HEK293 (cell line): Measurements from ENCODE around the gene ITPKB.

Source experiments
- CTCF ChIA-PET: fragments of 350-600 bp; formaldehyde crosslinking; extraction: SDS; loops from one replicate; lab custom pipeline; 2021; ENCODE audit warnings: antibody characterized with exemption; lab: Yijun Ruan, JAX
- POLR2A ChIA-PET: fragments of 300-600 bp; formaldehyde crosslinking; extraction: SDS; loops from one replicate; lab custom pipeline; 2020; ENCODE audit warnings: antibody characterized with exemption, inconsistent platforms; lab: Yijun Ruan, JAX
- H3K27ac ChIP-seq: fragments of 200-500 bp; sonication (Bioruptor generic); 2 replicates; pipeline ENCODE4 v1.5.1; 2014; ENCODE audit warnings: low read depth, low read length, control low read depth, inconsistent platforms; ENCODE audit errors: extremely low read depth
- H3K36me3 ChIP-seq, 2 experiments: fragments of 200-500 bp in 1 of 2; sonication (Bioruptor generic) in 1 of 2; 1 replicate in 1 of 2; 2 replicates in 1 of 2; pipeline ENCODE4 v1.5.1; 2014 to 2017; ENCODE audit warnings: inconsistent platforms in 2 of 2, low read length in 2 of 2; ENCODE audit not compliant: control insufficient read depth in 2 of 2, insufficient read depth in 1 of 2
- H3K4me1 ChIP-seq: fragments of 200-500 bp; sonication (Bioruptor generic); 2 replicates; pipeline ENCODE4 v1.5.1; 2014; ENCODE audit warnings: mild to moderate bottlenecking, low read length, inconsistent platforms; ENCODE audit not compliant: control insufficient read depth, insufficient read depth
- H3K4me3 ChIP-seq: 2 replicates; pipeline ENCODE4 v1.5.1; 2011; ENCODE audit warnings: low read depth, mild to moderate bottlenecking, control low read depth, low read length, moderate library complexity
- H3K9me3 ChIP-seq: fragments of 200-500 bp; sonication (Bioruptor generic); 2 replicates; pipeline ENCODE4 v1.5.1; 2014; ENCODE audit warnings: low read depth, low read length, inconsistent platforms; ENCODE audit not compliant: control insufficient read depth, insufficient read depth
- EGR2 ChIP-seq: fragments of 450-650 bp; formaldehyde crosslinking; IDR thresholded peaks from 2 replicates; pipeline ENCODE4 v1.5.1; 2016; ENCODE audit warnings: low read depth, missing biosample characterization, missing genetic modification characterization
- GLIS2 ChIP-seq: fragments of 450-650 bp; formaldehyde crosslinking; IDR thresholded peaks from 2 replicates; pipeline ENCODE4 v1.5.1; 2016; ENCODE audit warnings: missing biosample characterization, missing genetic modification characterization
- KLF1 ChIP-seq: fragments of 450-650 bp; formaldehyde crosslinking; IDR thresholded peaks from 2 replicates; pipeline ENCODE4 v1.5.1; 2016; ENCODE audit warnings: missing biosample characterization, missing genetic modification characterization
- KLF7 ChIP-seq: fragments of 450-650 bp; formaldehyde crosslinking; IDR thresholded peaks from 2 replicates; pipeline ENCODE4 v1.5.1; 2016; ENCODE audit warnings: missing biosample characterization, missing genetic modification characterization, borderline replicate concordance
- OVOL3 ChIP-seq: fragments of 450-650 bp; formaldehyde crosslinking; IDR thresholded peaks from 2 replicates; pipeline ENCODE4 v1.5.1; 2016; ENCODE audit warnings: missing biosample characterization, missing genetic modification characterization
- SP7 ChIP-seq: fragments of 450-650 bp; formaldehyde crosslinking; IDR thresholded peaks from 2 replicates; pipeline ENCODE4 v1.5.1; 2016; ENCODE audit warnings: missing biosample characterization, missing genetic modification characterization
- ZBTB1 ChIP-seq: fragments of 450-650 bp; formaldehyde crosslinking; IDR thresholded peaks from 2 replicates; pipeline ENCODE4 v1.5.1; 2016; ENCODE audit warnings: missing biosample characterization, missing genetic modification characterization
- ZBTB48 ChIP-seq: fragments of 450-650 bp; formaldehyde crosslinking; IDR thresholded peaks from 2 replicates; pipeline ENCODE4 v1.5.1; 2016; ENCODE audit warnings: missing biosample characterization, missing genetic modification characterization
- ZBTB7A ChIP-seq: fragments of 450-650 bp; formaldehyde crosslinking; IDR thresholded peaks from 2 replicates; pipeline ENCODE4 v1.5.1; 2016; ENCODE audit warnings: low read depth, missing biosample characterization, missing genetic modification characterization
- ZFHX2 ChIP-seq: fragments of 450-650 bp; formaldehyde crosslinking; conservative IDR thresholded peaks from 2 replicates; pipeline ENCODE4 v1.5.1; 2016; ENCODE audit warnings: missing biosample characterization, missing genetic modification characterization
- ZNF174 ChIP-seq: fragments of 450-650 bp; formaldehyde crosslinking; IDR thresholded peaks from 2 replicates; pipeline ENCODE4 v1.5.0; 2017; ENCODE audit warnings: missing biosample characterization, mild to moderate bottlenecking, missing genetic modification characterization
- ZNF510 ChIP-seq: fragments of 450-650 bp; formaldehyde crosslinking; IDR thresholded peaks from 2 replicates; pipeline ENCODE4 v1.5.1; 2018; ENCODE audit warnings: mild to moderate bottlenecking, missing genetic modification characterization, missing biosample characterization; ENCODE audit not compliant: insufficient replicate concordance
- ZNF585B ChIP-seq: fragments of 450-650 bp; formaldehyde crosslinking; IDR thresholded peaks from 2 replicates; pipeline ENCODE4 v1.5.1; 2016; ENCODE audit warnings: missing biosample characterization, missing genetic modification characterization
- ZNF600 ChIP-seq: fragments of 450-650 bp; formaldehyde crosslinking; IDR thresholded peaks from 2 replicates; pipeline ENCODE4 v1.5.1; 2016; ENCODE audit warnings: missing biosample characterization, missing genetic modification characterization
- ZNF658 ChIP-seq: fragments of 450-650 bp; formaldehyde crosslinking; IDR thresholded peaks from 2 replicates; pipeline ENCODE4; 2016; ENCODE audit warnings: missing biosample characterization, missing genetic modification characterization
- ZNF670 ChIP-seq: fragments of 450-650 bp; formaldehyde crosslinking; IDR thresholded peaks from 2 replicates; pipeline ENCODE4 v1.5.1; 2016; ENCODE audit warnings: missing biosample characterization, missing genetic modification characterization, low read depth
- TF ChIP-seq, protein P1 (sequence below): fragments of 450-650 bp; formaldehyde crosslinking; IDR thresholded peaks from 2 replicates; pipeline ENCODE4 v1.5.1; 2017; ENCODE audit warnings: missing biosample characterization, missing genetic modification characterization
- TF ChIP-seq, protein P2 (sequence below): fragments of 450-650 bp; formaldehyde crosslinking; IDR thresholded peaks from 2 replicates; pipeline ENCODE4 v1.5.1; 2016; ENCODE audit warnings: missing biosample characterization, missing genetic modification characterization
- TF ChIP-seq, protein P3 (sequence below): fragments of 450-650 bp; formaldehyde crosslinking; IDR thresholded peaks from 2 replicates; pipeline ENCODE4 v1.5.1; 2017; ENCODE audit warnings: missing biosample characterization, missing genetic modification characterization
- TF ChIP-seq, protein P4 (sequence below): fragments of 450-650 bp; formaldehyde crosslinking; IDR thresholded peaks from 2 replicates; pipeline ENCODE4 v1.5.1; 2016; ENCODE audit warnings: missing biosample characterization, missing genetic modification characterization
- TF ChIP-seq, protein P5 (sequence below): fragments of 450-650 bp; formaldehyde crosslinking; IDR thresholded peaks from 2 replicates; pipeline ENCODE4 v1.5.1; 2016; ENCODE audit warnings: missing biosample characterization, missing genetic modification characterization
- TF ChIP-seq, protein P6 (sequence below): fragments of 450-650 bp; formaldehyde crosslinking; IDR thresholded peaks from 2 replicates; pipeline ENCODE4 v1.5.1; 2016; ENCODE audit warnings: missing biosample characterization, missing genetic modification characterization

The ITPKB gene

DNA sequence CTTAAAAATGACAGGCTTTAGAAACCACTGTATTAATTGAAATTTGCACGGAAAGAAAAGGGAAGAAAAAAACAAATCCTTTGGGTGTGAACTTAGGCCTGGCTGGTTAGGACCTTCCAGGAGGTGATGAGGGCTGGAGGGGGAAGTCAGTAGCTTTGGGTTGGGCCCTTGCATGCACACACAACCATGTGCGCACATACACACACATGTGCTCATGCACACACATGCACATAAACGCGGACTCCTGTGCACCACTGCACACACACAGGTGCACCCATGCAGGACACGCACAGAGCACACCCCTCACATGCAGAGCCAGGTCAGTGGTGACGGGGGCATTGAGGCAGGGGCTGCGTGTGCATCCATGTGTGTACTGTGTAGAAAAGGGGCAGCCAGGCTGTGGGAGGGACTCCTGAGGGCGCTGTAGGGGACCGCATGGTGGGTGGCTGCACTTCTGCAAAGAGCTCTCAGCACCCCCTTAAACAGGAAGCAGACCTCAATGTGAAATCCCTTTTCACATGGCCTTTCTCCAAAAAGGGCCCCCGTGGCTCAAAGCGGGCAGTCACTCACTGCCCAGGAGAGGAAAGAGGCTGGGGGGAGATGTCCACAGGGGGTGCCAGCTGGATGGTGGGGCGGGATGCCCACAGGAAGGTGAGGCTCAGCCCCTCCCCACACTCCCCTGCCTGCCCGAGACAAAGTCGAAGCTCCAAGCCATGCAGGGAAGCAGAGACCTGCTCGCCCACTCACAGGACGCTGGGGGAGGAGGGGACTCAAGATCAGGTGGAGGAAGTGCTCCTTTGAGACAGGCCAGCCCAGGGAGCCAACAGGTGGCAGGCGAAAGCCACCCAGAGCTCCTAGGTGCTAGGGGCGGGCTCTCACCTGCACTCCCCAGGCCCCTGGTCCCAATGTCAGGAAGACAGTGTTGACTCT lies 95.2 kb downstream of the ITPKB start (continued):
- TF ChIP-seq, protein P1, sequence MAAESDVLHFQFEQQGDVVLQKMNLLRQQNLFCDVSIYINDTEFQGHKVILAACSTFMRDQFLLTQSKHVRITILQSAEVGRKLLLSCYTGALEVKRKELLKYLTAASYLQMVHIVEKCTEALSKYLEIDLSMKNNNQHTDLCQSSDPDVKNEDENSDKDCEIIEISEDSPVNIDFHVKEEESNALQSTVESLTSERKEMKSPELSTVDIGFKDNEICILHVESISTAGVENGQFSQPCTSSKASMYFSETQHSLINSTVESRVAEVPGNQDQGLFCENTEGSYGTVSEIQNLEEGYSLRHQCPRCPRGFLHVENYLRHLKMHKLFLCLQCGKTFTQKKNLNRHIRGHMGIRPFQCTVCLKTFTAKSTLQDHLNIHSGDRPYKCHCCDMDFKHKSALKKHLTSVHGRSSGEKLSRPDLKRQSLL (tag by site-specific recombination), result no peak
- TF ChIP-seq ZNF510 (tag by site-specific recombination) (no peak), ZNF585B (no peak), EGR2 (tag by site-specific recombination) (peak; percentile 53), ZFHX2 (tag by site-specific recombination) (peak; percentile 39; the same call in 1 of the 2 replicates), GLIS2 (tag by site-specific recombination) (0 out of 2 replicates have a peak, but pooled peaks have one; percentile 16), ZNF174 (no peak), ZBTB7A (tag by site-specific recombination) (no peak), ZNF658 (no peak), ZNF670 (tag by site-specific recombination) (no peak), OVOL3 (tag by site-specific recombination) (no peak)
- TF ChIP-seq, protein P2, sequence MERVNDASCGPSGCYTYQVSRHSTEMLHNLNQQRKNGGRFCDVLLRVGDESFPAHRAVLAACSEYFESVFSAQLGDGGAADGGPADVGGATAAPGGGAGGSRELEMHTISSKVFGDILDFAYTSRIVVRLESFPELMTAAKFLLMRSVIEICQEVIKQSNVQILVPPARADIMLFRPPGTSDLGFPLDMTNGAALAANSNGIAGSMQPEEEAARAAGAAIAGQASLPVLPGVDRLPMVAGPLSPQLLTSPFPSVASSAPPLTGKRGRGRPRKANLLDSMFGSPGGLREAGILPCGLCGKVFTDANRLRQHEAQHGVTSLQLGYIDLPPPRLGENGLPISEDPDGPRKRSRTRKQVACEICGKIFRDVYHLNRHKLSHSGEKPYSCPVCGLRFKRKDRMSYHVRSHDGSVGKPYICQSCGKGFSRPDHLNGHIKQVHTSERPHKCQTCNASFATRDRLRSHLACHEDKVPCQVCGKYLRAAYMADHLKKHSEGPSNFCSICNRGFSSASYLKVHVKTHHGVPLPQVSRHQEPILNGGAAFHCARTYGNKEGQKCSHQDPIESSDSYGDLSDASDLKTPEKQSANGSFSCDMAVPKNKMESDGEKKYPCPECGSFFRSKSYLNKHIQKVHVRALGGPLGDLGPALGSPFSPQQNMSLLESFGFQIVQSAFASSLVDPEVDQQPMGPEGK (tag by site-specific recombination), result no peak

DNA sequence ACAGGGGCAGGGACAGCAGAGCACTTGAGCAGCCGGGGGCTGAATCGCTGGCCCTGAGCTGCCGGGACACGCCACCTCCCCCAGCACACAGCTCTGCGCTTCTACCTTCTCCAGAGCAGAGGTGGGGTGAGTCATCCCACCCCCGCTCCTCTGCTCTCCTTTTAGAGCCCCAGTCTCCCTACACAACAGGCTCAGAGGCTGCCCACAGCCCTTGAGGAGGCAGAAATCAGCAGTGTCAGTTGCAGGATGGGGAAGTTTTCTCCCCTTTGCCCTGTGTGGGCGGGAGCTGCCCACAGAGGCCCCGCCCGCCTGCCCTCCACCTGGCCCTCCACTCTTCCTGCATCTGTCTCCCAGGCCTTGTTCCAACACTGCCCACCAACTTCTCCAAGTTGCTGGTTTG lies 95.9 kb downstream of the ITPKB start:
- H3K27ac ChIP-seq, result no peak overlapping the region
- peaks cover 0 to 21% of the 10 kb centered on the region in 2 experiments; a peak in 1 of 3 replicates for H3K36me3 ChIP-seq
- CTCF ChIA-PET, result interaction anchor here (0.6 to 1.3 kb wide), 5 partner anchors 10 to 1310 kb away, joined by 3 to 5 read pairs (median 4); no protein-coding TSS in a partner anchor
- H3K4me3 ChIP-seq, result no peak overlapping the region
- H3K9me3 ChIP-seq, result no peaks in the 10 kb centered on the region
- POLR2A ChIA-PET, result interaction anchor here (0.9 to 1.0 kb wide), 2 partner anchors 11 to 19 kb away, joined by 3 read pairs; no protein-coding TSS in a partner anchor
- H3K4me1 ChIP-seq, result 0 out of 2 replicates have a peak, but pooled peaks cover 3% of the 10 kb centered on the region
- TF ChIP-seq, protein P3, sequence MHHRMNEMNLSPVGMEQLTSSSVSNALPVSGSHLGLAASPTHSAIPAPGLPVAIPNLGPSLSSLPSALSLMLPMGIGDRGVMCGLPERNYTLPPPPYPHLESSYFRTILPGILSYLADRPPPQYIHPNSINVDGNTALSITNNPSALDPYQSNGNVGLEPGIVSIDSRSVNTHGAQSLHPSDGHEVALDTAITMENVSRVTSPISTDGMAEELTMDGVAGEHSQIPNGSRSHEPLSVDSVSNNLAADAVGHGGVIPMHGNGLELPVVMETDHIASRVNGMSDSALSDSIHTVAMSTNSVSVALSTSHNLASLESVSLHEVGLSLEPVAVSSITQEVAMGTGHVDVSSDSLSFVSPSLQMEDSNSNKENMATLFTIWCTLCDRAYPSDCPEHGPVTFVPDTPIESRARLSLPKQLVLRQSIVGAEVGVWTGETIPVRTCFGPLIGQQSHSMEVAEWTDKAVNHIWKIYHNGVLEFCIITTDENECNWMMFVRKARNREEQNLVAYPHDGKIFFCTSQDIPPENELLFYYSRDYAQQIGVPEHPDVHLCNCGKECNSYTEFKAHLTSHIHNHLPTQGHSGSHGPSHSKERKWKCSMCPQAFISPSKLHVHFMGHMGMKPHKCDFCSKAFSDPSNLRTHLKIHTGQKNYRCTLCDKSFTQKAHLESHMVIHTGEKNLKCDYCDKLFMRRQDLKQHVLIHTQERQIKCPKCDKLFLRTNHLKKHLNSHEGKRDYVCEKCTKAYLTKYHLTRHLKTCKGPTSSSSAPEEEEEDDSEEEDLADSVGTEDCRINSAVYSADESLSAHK (tag by site-specific recombination), result no peak
- TF ChIP-seq SP7, result peak; percentile 63
- TF ChIP-seq KLF7 (tag by site-specific recombination), result no peak
- peak; percentile 56; the same call in 1 of the 2 replicates for TF ChIP-seq KLF1
- TF ChIP-seq, protein P4, sequence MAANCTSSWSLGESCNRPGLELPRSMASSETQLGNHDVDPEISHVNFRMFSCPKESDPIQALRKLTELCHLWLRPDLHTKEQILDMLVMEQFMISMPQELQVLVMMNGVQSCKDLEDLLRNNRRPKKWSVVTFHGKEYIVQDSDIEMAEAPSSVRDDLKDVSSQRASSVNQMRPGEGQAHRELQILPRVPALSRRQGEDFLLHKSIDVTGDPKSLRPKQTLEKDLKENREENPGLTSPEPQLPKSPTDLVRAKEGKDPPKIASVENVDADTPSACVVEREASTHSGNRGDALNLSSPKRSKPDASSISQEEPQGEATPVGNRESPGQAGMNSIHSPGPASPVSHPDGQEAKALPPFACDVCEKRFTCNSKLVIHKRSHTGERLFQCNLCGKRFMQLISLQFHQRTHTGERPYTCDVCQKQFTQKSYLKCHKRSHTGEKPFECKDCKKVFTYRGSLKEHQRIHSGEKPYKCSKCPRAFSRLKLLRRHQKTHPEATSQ (tag by site-specific recombination), result no peak
- TF ChIP-seq, protein P5, sequence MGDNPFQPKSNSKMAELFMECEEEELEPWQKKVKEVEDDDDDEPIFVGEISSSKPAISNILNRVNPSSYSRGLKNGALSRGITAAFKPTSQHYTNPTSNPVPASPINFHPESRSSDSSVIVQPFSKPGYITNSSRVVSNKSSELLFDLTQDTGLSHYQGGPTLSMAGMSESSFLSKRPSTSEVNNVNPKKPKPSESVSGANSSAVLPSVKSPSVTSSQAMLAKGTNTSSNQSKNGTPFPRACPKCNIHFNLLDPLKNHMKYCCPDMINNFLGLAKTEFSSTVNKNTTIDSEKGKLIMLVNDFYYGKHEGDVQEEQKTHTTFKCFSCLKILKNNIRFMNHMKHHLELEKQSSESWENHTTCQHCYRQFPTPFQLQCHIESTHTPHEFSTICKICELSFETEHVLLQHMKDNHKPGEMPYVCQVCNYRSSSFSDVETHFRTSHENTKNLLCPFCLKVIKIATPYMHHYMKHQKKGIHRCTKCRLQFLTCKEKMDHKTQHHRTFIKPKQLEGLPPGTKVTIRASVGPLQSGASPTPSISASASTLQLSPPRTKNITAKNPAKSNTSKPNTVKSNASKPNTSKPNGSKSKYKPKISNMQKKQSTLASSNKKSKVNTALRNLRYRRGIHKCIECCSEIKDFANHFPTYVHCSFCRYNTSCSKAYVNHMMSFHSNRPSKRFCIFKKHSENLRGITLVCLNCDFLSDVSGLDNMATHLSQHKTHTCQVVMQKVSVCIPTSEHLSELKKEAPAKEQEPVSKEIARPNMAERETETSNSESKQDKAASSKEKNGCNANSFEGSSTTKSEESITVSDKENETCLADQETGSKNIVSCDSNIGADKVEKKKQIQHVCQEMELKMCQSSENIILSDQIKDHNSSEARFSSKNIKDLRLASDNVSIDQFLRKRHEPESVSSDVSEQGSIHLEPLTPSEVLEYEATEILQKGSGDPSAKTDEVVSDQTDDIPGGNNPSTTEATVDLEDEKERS (tag by site-specific recombination), result no peak
- TF ChIP-seq, protein P6, sequence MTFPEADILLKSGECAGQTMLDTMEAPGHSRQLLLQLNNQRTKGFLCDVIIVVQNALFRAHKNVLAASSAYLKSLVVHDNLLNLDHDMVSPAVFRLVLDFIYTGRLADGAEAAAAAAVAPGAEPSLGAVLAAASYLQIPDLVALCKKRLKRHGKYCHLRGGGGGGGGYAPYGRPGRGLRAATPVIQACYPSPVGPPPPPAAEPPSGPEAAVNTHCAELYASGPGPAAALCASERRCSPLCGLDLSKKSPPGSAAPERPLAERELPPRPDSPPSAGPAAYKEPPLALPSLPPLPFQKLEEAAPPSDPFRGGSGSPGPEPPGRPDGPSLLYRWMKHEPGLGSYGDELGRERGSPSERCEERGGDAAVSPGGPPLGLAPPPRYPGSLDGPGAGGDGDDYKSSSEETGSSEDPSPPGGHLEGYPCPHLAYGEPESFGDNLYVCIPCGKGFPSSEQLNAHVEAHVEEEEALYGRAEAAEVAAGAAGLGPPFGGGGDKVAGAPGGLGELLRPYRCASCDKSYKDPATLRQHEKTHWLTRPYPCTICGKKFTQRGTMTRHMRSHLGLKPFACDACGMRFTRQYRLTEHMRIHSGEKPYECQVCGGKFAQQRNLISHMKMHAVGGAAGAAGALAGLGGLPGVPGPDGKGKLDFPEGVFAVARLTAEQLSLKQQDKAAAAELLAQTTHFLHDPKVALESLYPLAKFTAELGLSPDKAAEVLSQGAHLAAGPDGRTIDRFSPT (tag by site-specific recombination), result peak; percentile 37; the same call in 1 of the 2 replicates
- TF ChIP-seq ZBTB1, result no peak
- TF ChIP-seq EGR2 (tag by site-specific recombination), result peak; percentile 100
- peak; percentile 75 for TF ChIP-seq ZNF600
- 0 out of 2 replicates have a peak, but pooled peaks have one; percentile 38 for TF ChIP-seq ZBTB48 (tag by site-specific recombination)
